Spinal cord (tissue), 10 donors: ENCODE results near the gene CCDC183. TPM values are rescaled to one million over a fixed set of nuclear protein-coding genes. Genes with fewer than 3 reads are reported as not detected.
"Not testable (repeated sequence)": the region's sequence is repeated elsewhere in the genome, so short reads cannot be mapped to it uniquely, and the experiment has no call there.

Source experiments
- DNase-seq, 6 donors: peaks; one replicate each; pipeline versions ENCODE4 v3.0.0 to v3.0.0-alpha.2; 2013 to 2015; ENCODE audit warnings: low spot score in 6 of 6, low read depth in 4 of 6
- H3K27ac ChIP-seq: one replicate; pipeline ENCODE4 v1.5.1; 2013; ENCODE audit warnings: low read depth, low read length, control low read depth
- H3K27me3 ChIP-seq: one replicate; pipeline ENCODE4 v1.6.1; 2013; ENCODE audit warnings: low read length; ENCODE audit not compliant: control insufficient read depth, insufficient read depth
- H3K36me3 ChIP-seq: one replicate; pipeline ENCODE4 v1.6.1; 2013; ENCODE audit warnings: low read length; ENCODE audit not compliant: control insufficient read depth, insufficient read depth
- H3K4me1 ChIP-seq: one replicate; pipeline ENCODE4 v1.6.1; 2013; ENCODE audit warnings: low read length; ENCODE audit not compliant: control insufficient read depth, insufficient read depth
- H3K4me3 ChIP-seq: one replicate; pipeline ENCODE4 v1.5.1; 2013; ENCODE audit warnings: low read depth, low read length, control low read depth
- H3K9me3 ChIP-seq: one replicate; pipeline ENCODE4 v1.6.1; 2013; ENCODE audit warnings: low read length; ENCODE audit not compliant: control insufficient read depth, insufficient read depth
- WGBS: methylation state at CpG from one replicate; pipeline ENCODE4 v1.1.5; 2013; ENCODE audit warnings: missing lambda C conversion rate; ENCODE audit not compliant: insufficient coverage; 5-methylcytosine and 5-hydroxymethylcytosine counted together
- polyA plus RNA-seq, 2 donors: library from polyadenylated mRNA; unstranded; fragments of 120-200 nt; gene quantifications; one replicate each; pipeline ENCODE4 v1.2.1, GENCODE V29; 2013; ENCODE audit not compliant: insufficient read length in 2 of 2
- total RNA-seq, 2 donors: library from RNA; depleted of rRNA in 1 of 2; stranded (reverse); fragments of 120-200 nt in 1 of 2; fragments of >200 nt in 1 of 2; gene quantifications; one replicate each; pipeline versions ENCODE4 v1.2.3 to v1.2.4, GENCODE V29; 2013 to 2014
- donor health status: healthy.

CCDC183 gene
- total and polyA plus RNA-seq, 4 donors, result 0.89 to 7.2 (median 3.2) TPM

GRCh38 chr9:136759436-136760325 lies 36.5 kb upstream of the CCDC183 start:
- Histone ChIP-seq H3K27me3 (peaks cover 8% of the 10 kb centered on the region), H3K36me3 (peaks cover 2% of the 10 kb centered on the region), H3K4me1 (peaks cover 18% of the 10 kb centered on the region), H3K9me3 (peaks cover 3% of the 10 kb centered on the region), H3K4me3 (no peak overlapping the region), H3K27ac (no peak overlapping the region)
- 91% methylated on average over 21 of the region's 27 CpGs for WGBS
- no peak for DNase-seq

GRCh38 chr9:136760424-136760823 lies 35.7 kb upstream of the CCDC183 start:
- 58% methylated on average over 25 of the region's 25 CpGs for WGBS
- no peak overlapping the region for H3K27ac ChIP-seq
- H3K27me3 ChIP-seq, result peaks cover 8% of the 10 kb centered on the region
- H3K9me3 ChIP-seq, result peaks cover 3% of the 10 kb centered on the region
- no peak overlapping the region for H3K4me3 ChIP-seq
- no peak for DNase-seq
- peaks cover 18% of the 10 kb centered on the region for H3K4me1 ChIP-seq
- H3K36me3 ChIP-seq, result peaks cover 2% of the 10 kb centered on the region

GRCh38 chr9:136760834-136761544 lies 35.1 kb upstream of the CCDC183 start:
- H3K27ac ChIP-seq, H3K4me3 ChIP-seq, H3K36me3 ChIP-seq, H3K9me3 ChIP-seq, H3K27me3 ChIP-seq: not testable (repeated sequence)
- DNase-seq, result peak in 3 of 6 donors; percentile 25 to 75 (median 65)
- H3K4me1 ChIP-seq, result peaks cover 18% of the 10 kb centered on the region
- 51% methylated on average over 21 of the region's 22 CpGs for WGBS

GRCh38 chr9:136761545-136761981 lies 34.6 kb upstream of the CCDC183 start:
- no peak overlapping the region for H3K4me3 ChIP-seq
- DNase-seq, result no peak
- peaks cover 18% of the 10 kb centered on the region for H3K4me1 ChIP-seq
- H3K27ac ChIP-seq, result no peak overlapping the region
- H3K36me3 ChIP-seq, result peaks cover 2% of the 10 kb centered on the region
- no peaks in the 10 kb centered on the region for H3K9me3 ChIP-seq
- WGBS, result 91% methylated on average over 8 of the region's 13 CpGs
- peaks cover 8% of the 10 kb centered on the region for H3K27me3 ChIP-seq

GRCh38 chr9:136762221-136762691 lies 33.9 kb upstream of the CCDC183 start:
- H3K9me3 ChIP-seq, result no peaks in the 10 kb centered on the region
- peaks cover 8% of the 10 kb centered on the region for H3K27me3 ChIP-seq
- no peak overlapping the region for H3K4me3 ChIP-seq
- no peak overlapping the region for H3K27ac ChIP-seq
- no peak for DNase-seq
- peaks cover 18% of the 10 kb centered on the region for H3K4me1 ChIP-seq
- peaks cover 2% of the 10 kb centered on the region for H3K36me3 ChIP-seq
- WGBS, result 75% methylated on average over 7 of the region's 17 CpGs

GRCh38 chr9:136762915-136763648 lies 33.1 kb upstream of the CCDC183 start:
- no peak overlapping the region for H3K4me3 ChIP-seq
- DNase-seq, result peak in 2 of 6 donors; percentile 48 to 52
- H3K9me3 ChIP-seq, result no peaks in the 10 kb centered on the region
- no peak overlapping the region for H3K27ac ChIP-seq
- 20% methylated on average over 20 of the region's 37 CpGs for WGBS
- peaks cover 11% of the 10 kb centered on the region for H3K27me3 ChIP-seq
- H3K36me3 ChIP-seq, result no peaks in the 10 kb centered on the region
- H3K4me1 ChIP-seq, result peaks cover 15% of the 10 kb centered on the region

GRCh38 chr9:136763649-136764035 lies 32.5 kb upstream of the CCDC183 start:
- Histone ChIP-seq H3K4me3 (no peak overlapping the region), H3K36me3 (no peaks in the 10 kb centered on the region), H3K9me3 (no peaks in the 10 kb centered on the region), H3K27me3 (peaks cover 11% of the 10 kb centered on the region), H3K4me1 (peaks cover 10% of the 10 kb centered on the region), H3K27ac (no peak overlapping the region)
- WGBS, result 79% methylated on average over 14 of the region's 14 CpGs
- no peak for DNase-seq

- Histone ChIP-seq H3K4me3 (no peak within 1 kb of the TSS), H3K36me3 (no peaks in the 10 kb centered on the region), H3K27ac (no peak within 1 kb of the TSS), H3K9me3 (no peaks in the 10 kb centered on the region), H3K4me1 (peaks cover 10% of the 10 kb centered on the region), H3K27me3 (peaks cover 11% of the 10 kb centered on the region)
- 70% methylated on average over 14 of the region's 14 CpGs for WGBS
- no peak for DNase-seq
Observed at GRCh38 chr9:136764301-136764891, 31.7 kb upstream of the CCDC183 start, which contains the start of gene LCN15. LCN15 (minus strand) TSS chr9:136764518; CDS start chr9:136764488, 30 bp downstream.

GRCh38 chr9:136765041-136765440 lies 31.1 kb upstream of the CCDC183 start:
- no peak for DNase-seq
- no peaks in the 10 kb centered on the region for H3K36me3 ChIP-seq
- H3K4me1 ChIP-seq, result peaks cover 14% of the 10 kb centered on the region
- no peak overlapping the region for H3K4me3 ChIP-seq
- 90% methylated on average over 11 of the region's 14 CpGs for WGBS
- H3K9me3 ChIP-seq, result no peaks in the 10 kb centered on the region
- peaks cover 11% of the 10 kb centered on the region for H3K27me3 ChIP-seq
- no peak overlapping the region for H3K27ac ChIP-seq
